SK-N-MC (cell line): ENCODE data around the gene POLD2.

ENCODE experiments used
- EZH2 ChIP-seq: fragments of 200-600 bp; sonication (generic); IDR thresholded peaks from one replicate; pipeline ENCODE4 v1.6.1; 2017; ENCODE audit warnings: antibody characterized with exemption
- POLR2AphosphoS5 ChIP-seq: IDR thresholded peaks from 2 replicates; pipeline ENCODE4 v1.6.1; 2012; ENCODE audit warnings: mild to moderate bottlenecking, low read depth, low read length, borderline replicate concordance

DNA sequence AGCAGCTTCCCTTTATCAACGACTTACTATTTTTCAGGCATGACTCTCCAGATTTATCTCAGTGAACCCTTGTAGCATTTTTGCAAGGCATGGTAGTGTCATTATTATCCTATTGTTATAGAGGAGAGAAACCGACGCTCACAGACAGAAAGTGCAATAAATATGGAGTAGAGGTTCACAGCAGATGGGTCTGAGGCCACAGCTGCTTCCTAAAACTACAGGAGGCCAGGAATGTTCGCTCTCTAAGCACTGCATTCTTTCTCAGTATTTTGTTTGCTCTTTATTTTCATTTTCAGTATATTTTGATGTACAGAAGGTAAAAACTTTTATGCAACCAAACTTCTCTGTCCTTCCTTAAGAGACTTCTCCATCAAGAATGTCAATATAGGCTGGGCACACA, 23.7 kb downstream of the POLD2 start:
- TF ChIP-seq POLR2AphosphoS5 (no peak), EZH2 (no peak)
